Daoy (cell line): Measurements from ENCODE around the gene PRRC2B. TPM values are rescaled to one million over a fixed set of nuclear protein-coding genes. Genes with fewer than 3 reads are reported as not detected.
"Not testable (repeated sequence)": the region's sequence is repeated elsewhere in the genome, so short reads cannot be mapped to it uniquely, and the experiment has no call there.

Source experiments
- DNase-seq: peaks from one replicate; pipeline ENCODE4 v3.0.0-alpha.2; 2015; ENCODE audit warnings: low read depth
- total RNA-seq: library from RNA; depleted of rRNA; stranded (reverse); fragments of >200 nt; shearing (Covaris generic); gene quantifications from 2 replicates; pipeline ENCODE4 v1.2.3, GENCODE V29; 2014

PRRC2B gene
- total RNA-seq, 1 experiment from 2014 or later: 54.0 TPM

DNA sequence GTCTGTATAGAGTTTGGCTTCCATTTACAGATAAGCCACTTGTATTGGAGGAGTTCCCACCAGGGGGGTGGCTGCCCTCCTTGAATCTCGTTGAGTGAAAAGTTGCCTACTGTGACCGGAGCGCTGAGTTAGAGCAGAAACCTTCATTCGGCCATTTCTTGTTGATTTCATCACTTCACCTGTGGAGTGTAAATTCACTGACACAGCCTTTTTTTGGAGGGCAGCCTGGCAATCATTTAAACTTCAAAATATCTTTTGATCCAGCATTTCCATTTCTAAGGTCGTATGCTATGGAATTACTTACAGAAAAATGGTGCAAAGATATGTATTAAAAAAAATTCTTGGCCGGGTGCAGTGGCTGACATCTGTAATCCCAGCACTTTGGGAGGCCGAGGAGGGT is 40.8 kb downstream of the PRRC2B start:
- no peak for DNase-seq

DNA sequence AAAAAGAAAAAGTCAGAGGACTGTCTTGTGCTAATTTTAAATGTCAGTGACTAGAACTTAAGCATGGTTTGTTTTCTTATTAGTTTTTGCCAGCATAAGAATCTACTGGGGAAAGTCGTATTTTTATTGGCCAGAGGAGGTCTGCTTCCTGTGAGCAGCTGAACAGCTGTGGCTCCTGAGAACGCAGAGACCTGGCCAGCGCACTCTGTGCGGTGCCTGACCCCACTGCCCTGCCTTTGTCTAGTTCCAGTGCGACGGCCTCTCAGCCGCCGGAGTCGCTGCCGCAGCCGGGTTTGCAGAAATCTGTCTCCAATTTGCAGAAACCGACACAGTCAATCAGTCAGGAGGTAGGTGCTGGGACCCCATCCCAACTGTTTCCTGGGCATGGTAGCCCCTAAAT is 42.5 kb downstream of the PRRC2B start:
- DNase-seq: no peak

DNA sequence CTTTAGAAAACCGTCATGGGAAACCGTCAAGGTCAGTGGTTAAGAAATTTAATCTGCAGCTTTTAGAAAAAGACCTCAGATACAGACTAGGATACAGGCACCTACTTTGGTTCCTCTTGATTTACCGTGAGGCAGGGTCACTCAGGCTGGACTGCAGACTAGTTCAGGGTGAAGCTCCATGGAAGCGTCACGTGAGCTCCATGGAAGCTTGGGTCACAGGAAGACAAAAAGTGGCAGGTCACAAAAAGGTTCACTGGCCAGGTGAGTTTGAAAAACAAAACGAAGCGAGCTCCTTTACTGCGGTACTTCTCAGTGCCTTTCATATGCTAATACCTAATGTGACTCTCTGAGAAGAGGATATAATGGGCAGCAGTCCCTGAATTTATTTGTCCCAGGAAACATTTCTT is 43.0 kb downstream of the PRRC2B start:
- no peak for DNase-seq

DNA sequence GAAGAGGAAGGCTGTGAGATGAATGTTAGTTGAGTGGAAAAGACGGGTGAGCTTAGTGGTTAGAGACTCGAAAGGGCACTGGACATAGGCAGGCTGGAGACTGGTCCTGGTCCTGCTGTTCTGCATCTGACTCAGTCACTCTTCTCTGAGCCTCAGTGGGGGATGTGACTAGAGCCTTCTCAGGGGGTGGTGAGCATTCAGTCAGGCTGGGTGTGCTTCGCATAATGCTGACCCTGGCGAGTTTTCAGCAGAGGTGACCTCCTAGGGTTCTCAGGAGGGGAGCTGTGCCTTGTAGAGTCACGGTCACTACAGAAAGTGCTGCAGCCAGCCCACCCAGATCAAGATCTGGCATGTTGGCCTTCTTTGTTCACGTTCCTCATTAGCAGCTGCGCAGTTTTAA is 44.3 kb downstream of the PRRC2B start:
- DNase-seq: no peak

DNA sequence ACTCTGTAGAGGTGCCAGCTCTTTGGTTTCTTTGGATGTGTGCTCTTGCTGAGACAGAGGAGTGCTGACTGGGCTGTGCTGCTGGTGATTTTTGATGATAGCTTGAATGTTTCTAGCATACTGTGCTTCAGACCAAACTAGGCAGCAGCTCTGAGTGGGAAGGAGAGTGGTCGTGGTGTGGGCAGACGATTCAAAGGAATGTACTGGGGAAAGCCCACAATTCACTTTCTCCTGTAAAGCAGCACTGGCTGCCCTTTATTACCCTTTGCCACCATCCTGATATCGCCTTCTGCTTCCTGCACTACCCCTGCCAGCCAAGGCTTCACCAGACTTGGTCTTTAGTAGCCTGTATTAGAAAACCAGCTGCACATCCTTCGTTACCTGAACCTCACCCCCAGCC is 45.3 kb downstream of the PRRC2B start:
- no peak for DNase-seq

DNA sequence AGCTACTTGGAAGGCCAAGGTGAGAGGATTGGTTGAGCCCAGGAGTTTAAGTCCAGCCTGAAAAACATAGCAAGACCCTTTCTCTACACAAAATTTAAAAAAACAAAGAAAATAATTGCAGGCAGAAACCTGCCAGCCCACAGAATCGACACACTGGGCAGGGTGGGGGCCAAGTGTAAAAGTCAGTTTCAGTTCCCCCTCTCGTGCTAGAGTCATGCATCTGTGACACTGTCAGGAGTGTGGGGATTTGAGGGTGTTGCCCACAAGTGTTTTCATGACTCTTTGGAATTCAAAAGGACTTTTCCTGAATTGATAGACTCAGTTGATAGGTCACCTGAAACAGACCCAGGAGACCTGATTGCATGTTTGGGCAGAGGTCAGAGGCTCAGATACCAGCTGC is 47.6 kb downstream of the PRRC2B start:
- no peak for DNase-seq

DNA sequence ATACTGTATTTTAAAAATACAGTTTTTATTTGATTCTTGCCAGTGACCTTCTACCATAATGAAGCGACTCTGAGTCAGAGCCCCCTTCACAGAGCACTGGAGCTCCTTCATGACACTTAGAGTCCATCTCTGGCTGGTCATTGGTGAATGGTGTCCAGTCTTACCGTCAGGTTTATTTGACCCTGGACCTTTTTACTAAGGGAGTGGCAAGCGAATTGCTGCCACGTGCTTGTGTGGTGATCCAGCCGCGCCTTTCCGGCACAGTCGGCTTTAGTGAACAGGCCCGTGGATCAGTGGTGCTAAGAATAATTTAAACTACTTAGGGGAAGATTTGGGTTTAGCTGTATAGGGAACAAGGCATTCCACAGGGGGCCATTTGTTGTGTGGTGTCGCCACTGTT is 48.5 kb downstream of the PRRC2B start:
- DNase-seq: no peak

DNA sequence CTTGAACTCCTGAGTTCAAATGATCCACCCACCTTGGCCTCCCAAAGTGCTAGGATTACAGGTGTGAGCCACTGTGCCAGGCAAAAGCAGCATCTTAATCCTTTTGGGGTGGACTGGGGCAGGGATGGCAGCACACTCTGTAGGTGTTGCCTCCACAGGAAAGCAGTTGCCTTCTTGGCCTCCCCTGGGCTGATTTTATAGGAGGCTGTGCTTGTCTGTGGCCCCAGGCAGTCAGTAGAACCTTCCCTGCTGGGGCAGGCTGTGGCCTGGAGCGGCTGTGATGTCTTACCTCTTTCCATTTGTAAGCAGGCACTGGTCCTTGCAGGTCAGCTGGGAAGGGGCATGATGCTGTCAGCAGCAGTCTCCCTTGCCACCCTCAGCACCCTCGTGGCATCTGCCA is 49.8 kb downstream of the PRRC2B start:
- DNase-seq: no peak

DNA sequence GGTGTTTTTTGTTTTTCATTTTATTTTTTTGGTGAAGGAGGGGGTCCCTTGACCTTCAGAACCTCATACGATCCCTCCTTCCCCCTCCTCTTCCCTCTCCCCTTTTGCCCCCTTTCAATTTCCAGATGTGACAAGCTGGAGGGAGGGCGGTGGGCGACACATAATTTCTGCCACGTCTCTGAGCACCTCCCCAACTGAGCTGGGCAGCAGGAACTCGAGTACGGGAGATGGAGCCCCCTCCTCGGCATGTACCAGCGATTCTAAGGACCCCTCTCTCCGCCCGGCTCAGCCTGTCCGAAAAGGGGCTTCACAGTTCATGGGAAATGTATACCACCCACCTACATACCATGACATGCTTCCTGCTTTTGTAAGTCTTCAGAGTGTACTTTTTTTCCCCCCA is 52.4 kb downstream of the PRRC2B start:
- no peak for DNase-seq

DNA sequence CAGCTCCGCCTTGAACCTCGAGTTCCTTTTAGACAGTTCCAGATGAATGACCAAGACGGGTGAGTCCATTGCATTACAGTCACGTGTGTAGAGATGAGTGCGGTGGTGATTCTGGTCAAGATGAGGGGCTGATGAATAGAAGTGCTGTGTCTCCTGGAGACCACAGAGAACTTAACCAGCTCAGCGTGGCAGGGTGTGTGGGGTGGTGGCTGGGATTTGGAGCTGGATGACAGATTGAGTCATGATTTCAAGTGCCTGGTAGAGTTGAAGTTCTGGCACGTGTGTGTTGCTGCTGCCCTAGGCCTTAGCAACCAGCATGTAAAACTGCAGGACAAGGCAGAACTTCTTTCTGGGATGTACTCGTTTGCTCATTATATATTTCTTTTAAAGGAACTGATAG is 53.3 kb downstream of the PRRC2B start:
- DNase-seq: peak; percentile 22

DNA sequence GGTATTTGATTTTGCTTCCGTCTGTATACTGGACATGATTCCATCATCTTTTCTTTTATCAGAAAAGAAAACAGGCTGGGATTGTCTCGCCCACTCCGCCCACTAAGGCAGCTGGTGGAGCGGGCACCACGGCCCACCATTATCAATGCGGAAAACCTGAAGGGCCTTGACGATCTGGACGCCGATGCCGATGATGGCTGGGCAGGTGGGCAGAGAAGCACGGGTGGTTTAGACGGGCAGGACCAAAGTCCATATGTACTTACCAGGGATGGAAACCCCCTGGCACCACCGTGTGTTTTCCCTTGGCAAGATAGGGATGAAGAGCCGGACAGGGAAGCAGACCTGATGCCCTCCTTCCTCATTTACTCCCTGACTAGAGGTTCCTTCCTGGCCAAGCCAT is 53.7 kb downstream of the PRRC2B start:
- no peak for DNase-seq

DNA sequence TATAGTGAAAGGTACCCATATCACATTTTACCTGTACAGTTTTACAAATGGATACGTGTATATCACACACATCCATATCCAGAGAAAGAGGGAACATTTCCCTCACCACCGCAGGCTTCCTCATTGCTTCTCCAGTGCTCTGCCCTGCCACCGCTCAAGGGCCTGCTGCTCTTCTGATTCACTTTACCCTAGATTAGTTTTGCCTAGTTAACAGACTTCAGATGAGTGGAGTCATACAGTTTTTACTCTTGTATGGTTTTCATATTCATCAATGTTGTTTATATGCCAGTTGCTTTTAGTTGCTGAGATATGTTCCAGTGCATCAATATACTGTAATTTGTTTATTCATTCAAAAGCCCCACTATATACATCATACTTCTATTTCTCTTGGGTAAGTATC is 54.9 kb downstream of the PRRC2B start:
- DNase-seq: no peak

DNA sequence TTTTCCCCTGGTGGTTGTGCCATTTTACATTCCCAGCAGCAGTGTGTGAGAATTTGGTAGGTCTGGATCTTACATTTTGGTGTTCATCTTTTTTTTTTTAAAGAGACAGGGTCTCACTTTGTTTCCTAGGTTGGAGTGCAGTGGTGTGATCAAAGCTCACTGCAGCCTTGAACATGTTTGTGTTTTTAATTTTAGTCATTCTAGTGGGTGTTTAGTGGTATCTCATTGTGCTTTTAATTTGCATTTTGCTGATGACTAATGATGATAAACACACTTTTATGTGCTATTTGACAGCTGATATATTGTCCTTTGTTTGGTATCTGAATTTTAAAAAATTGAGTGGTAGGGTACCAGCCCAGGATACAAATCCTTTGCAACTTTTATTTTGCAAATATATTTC is 55.4 kb downstream of the PRRC2B start:
- DNase-seq: no peak

DNA sequence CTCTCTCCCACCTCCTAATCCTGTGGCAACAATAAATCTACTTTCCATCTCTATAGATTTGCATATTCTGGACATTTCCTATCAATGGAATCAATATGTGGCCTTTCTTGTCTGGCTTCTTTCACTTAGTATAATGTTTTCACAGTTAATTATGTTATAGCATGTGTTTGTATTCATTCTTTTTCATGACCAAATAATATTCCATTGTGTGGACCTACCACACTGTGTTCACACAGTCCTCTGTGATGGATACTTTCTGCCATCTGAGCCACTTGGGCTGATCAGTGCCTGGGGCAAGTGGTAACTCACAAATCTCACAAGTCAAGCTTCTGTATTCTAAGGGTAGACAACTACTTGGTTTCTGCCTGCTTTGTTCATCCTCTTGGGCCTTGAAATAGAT is 60.1 kb downstream of the PRRC2B start:
- DNase-seq: no peak

DNA sequence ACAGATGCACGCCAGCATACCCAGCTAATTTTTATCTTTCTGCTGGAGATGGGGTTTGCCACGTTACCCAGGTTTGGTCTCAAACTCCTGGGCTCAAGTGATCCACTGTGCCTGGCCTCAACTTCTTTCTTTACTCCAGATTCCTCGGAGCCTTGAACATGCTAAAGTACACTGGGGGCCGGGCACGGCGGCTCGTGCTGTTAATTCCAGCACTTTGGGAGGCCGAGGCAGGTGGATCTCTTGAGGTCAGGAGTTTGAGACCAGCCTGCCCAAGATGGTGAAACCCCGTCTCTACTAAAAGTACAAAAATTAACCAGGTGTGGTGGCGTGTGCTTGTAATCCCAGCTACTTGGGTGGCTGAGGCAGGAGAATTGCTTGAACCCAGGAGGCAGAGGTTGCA is 61.8 kb downstream of the PRRC2B start:
- DNase-seq: not testable (repeated sequence)

DNA sequence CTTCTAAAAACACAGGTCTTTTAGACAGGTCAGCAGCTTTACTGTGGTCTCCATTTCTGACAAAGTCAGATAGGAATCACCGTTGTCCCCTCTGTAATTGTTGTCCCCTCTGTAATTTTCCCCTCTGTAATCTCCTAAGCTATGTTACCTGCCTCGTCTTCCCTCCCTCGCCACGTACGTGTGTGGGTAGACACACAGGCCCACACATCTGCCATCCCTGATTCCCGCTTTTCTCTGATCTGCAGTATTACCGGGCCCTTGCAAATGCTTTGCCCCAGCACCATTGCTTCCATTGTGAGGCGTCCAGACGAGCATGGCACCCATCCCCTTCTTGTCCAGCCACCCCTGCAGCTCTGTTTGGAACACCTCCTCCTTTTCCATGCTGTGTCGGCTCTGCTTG is 63.9 kb downstream of the PRRC2B start:
- no peak for DNase-seq

DNA sequence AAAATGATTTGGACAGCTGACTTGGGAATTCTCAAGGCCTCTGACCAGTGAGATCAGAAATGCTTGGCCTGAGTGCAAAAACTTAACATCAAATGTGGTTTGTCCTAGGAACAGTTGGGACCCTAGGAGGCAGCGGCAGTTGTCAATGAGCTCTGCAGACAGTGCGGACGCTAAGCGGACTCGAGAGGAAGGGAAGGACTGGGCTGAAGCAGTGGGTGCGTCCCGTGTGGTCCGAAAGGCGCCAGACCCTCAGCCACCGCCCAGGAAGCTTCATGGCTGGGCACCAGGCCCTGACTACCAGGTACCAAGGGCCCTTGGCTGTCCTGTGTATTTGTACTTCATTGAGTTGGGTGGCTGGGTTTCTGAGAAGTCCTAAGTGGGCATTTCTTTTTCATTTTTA is 65.2 kb downstream of the PRRC2B start:
- no peak for DNase-seq

DNA sequence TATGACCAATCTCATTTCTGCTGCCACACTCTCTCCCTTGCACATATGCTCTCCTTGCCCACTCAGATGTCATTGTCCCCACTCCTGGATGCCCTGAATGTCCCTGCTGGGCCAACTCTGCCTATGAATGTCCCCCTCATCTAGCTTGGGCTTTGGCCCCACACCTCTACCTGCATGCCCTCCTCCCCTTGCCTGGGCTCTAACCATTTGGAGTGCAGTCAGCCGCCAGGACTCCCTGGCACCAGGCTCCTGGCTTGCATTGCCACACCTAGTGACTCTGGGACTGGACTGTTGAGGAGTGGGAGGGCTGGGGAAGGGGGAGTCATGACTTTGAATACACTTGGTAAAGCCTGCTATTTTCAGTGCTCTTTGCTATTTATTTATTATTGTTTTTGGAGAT is 67.3 kb downstream of the PRRC2B start:
- no peak for DNase-seq

DNA sequence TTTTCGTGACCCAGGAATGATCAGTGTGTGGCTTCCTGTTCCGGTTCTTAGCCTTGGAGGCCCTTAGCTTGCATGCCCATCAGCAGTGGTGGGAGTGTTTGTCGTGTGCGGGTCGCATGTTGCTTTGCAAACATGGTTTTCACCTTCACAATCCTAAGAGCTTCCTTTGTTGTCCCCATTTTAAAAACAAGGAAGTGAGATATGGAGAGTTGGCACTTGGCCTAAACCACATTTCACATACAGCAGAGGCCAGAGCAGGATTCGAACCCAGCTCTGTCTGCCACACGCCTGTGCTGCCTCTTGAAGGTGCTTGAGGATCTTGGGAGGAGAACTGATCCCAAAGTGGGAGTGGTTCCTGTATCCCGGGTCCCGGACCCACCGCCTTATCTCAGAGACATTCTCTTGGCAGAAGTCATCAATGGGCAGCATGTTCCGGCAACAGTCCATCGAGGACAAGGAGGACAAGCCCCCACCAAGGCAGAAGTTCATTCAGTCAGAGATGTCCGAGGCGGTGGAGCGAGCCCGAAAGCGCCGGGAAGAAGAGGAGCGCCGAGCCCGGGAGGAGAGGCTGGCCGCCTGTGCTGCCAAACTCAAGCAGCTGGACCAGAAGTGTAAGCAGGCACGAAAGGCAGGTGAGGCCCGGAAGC is 70.6 kb downstream of the PRRC2B start:
- DNase-seq: no peak

DNA sequence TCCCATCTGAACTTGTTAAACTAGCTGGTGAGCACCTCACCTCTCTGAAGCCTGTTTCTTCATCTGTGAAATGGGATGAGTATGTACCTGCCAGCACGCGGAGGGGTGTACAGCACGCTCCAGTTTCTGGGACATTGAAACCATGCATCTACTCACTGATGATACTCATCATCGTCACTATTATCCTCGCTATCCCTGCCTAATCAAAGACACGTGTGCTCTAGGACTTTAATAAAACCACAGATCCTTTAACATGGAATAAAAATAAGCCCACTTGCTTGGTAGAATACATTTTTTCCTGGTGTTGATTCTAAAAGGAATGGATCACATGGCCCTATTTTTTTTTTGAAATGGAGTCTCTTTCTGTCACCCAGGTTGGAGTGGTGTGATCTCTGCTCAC is 71.5 kb downstream of the PRRC2B start:
- DNase-seq: no peak

DNA sequence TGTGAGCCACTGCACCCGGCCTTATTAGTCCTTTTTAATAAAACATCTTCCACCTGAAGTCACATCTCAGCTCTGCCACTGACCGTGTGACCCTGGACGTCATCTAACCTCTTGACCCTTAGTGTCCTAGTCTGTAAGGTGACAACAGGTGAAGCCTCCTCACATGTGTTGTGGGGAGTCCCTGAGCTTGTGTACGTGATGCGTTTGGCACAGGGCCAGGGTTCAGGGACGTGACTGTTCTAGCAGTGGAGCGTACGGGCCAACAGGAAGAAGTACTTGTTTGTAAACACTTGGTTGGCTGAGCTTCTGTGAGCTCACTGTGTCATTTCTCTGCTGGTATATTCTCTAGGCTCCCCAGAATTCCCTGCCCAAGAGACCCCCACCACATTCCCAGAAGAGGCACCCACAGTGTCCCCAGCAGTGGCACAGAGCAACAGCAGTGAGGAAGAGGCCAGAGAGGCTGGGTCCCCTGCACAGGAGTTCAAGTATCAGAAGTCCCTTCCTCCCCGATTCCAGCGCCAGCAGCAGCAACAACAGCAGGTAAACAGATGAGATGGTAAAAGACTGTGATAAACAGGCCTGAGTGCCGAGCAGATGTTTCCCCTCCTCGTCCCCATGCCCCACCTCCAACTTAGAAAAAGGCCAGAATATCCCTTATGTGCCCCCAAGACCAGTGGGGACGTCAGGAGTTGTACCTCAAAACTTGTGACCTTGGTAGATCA is 73.5 kb downstream of the PRRC2B start:
- no peak for DNase-seq

DNA sequence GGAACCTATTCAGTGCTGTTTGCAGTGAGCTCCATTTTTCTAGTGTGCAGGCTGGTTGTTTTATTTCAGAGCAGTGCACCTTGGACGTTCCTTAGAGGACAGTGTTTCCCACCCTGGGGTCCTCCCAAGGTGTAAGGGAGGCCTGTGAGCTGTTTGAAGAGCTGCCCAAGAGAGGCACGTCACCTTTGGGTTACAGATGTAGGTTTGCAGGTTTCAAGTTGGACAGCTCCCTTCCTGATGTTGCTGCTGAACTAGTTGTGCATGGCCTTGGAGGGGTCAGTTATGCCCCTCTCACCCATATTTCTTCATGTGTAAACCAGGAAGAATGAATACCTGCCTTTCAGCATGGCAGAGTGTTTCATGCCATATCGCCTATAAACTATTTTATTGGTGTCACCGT is 74.1 kb downstream of the PRRC2B start:
- no peak for DNase-seq

DNA sequence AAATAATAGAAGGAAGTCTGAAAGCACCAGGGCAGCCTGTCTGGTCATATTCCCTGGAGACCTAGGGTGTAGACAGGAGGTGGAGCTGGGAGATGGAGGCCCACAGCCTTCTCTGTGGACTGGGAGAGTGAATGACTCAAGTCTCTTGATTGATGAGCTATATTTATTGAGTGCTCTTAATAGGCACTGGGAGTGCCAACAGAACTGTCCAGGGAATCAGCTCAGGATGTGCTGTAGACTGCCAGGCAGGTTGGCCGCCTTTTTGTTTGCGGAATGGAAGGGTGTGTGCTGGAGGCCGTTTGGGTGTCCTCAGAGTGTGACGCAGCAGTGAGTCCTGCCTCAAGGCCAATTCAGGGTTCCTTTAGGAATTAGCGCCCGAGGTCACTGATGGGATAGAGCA is 75.5 kb downstream of the PRRC2B start:
- DNase-seq: no peak

DNA sequence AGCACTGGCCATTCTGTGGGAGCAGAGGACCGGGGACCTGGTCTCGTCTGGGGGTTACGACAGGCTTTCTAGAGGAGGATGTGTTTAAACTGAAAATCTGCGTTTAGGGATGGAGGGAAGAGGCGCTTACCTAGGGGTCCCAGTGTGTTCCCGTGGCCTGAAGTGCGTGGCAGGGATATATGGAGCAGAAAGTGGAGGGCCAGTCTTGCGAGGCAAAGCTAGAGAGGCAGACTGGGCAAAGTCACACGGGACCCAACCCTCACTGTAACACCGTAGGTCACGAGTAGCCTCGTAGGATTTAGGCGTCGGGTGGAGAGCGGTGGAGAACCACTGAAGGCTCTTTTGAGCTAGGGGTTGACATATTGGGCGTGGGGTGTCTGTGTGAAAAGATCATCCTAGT is 76.1 kb downstream of the PRRC2B start:
- no peak for DNase-seq
